Pancreas (tissue), 10 donors: Measurements from ENCODE around the gene ZDHHC18. TPM values are rescaled to one million over a fixed set of nuclear protein-coding genes. Genes with fewer than 3 reads are reported as not detected.

Experiments
- ATAC-seq, 4 donors: fragments of 200-7000 bp; cut with Tn5 transposase; one replicate each; pipeline versions ENCODE4 v1.8.0 to v1.9.1; 2020; ENCODE audit warnings: mild to moderate bottlenecking in 4 of 4, moderate library complexity in 4 of 4
- DNase-seq, 6 donors: peaks; one replicate each; pipeline ENCODE4 v3.0.0-alpha.2; 2020
- FAIRE-seq: peaks from 2 replicates; lab custom pipeline; 2012; peaks lifted over from hg19 to GRCh38; lab: Jason Lieb, UNC
- H3K27ac ChIP-seq, 4 donors: fragments of 200-600 bp; sonication (generic); 1 replicate in 3 of 4; 2 replicates in 1 of 4; pipeline versions ENCODE4 v1.5.0 to v1.8.0; 2020
- H3K27me3 ChIP-seq, 4 donors: fragments of 200-600 bp; one replicate each; pipeline ENCODE4 v1.8.0; 2021
- H3K36me3 ChIP-seq, 3 donors: fragments of 200-600 bp; sonication (generic) in 1 of 3; one replicate each; pipeline versions ENCODE4 v1.5.0 to v1.8.0; 2020 to 2021
- H3K4me1 ChIP-seq, 3 donors: fragments of 200-600 bp; one replicate each; pipeline ENCODE4 v1.8.0; 2021
- H3K4me3 ChIP-seq, 4 donors: fragments of 200-600 bp; sonication (generic) in 2 of 4; one replicate each; pipeline versions ENCODE4 v1.5.0 to v1.8.0; 2020 to 2021
- H3K9me3 ChIP-seq, 4 donors: fragments of 200-600 bp; one replicate each; pipeline ENCODE4 v1.8.0; 2021
- WGBS, 2 donors: extraction: QIAGEN DNeasy Blood & Tissue Kit; methylation state at CpG; one replicate each; pipeline ENCODE4 v1.1.7; 2013; 5-methylcytosine and 5-hydroxymethylcytosine counted together
- intact Hi-C, 3 donors: fragments of 100-400 bp; cut with DNase I; formaldehyde crosslinking; loops; one replicate each; pipeline versions ENCODE4 v1.11.1 to v1.14.2; 2022
- polyA plus RNA-seq, 2 donors: library from polyadenylated mRNA; stranded (reverse); fragments of 200-250 nt; gene quantifications; one replicate each; pipeline ENCODE4 v1.2.3, GENCODE V29; 2013
- total RNA-seq, 6 donors: library from RNA; stranded (reverse); fragmentation: NEBNext Ultra II Directional in 4 of 6; extraction: Animal tissue kit (Norgen Biotek cat#: 25700) in 4 of 6; gene quantifications; one replicate each; pipeline versions ENCODE4 v1.2.1 to v1.2.4, GENCODE V29; 2021 to 2023
- TF ChIP-seq, protein P1 (sequence below), 4 donors: fragments of 200-600 bp; sonication (generic) in 3 of 4; IDR thresholded peaks; one replicate each; pipeline versions ENCODE4 v1.5.0 to v1.8.0; 2021; ENCODE audit warnings: antibody characterized with exemption in 4 of 4
- donor health status: healthy with polysubstance abuse.
- donor health status: DM: no; HTN: no; CAD: no; lungs with moderate emphysema.
- donor health status: DM: no; HTN: no; CAD: no.
- donor health status: control.
- donor health status: control.
- donor health status: Bipolar disorder and iron deficiency.
- donor health status: DM: yes; HTN: yes; CAD: no.
- donor health status: DM: no; HTN: no; CAD: no.
- donor health status: DM: no; HTN: no; CAD: no.
- donor health status: DM: yes; HTN: yes; CAD: no.

ZDHHC18 gene
- total and polyA plus RNA-seq, 8 donors = 3.4 to 9.9 (median 6.0) TPM

DNA sequence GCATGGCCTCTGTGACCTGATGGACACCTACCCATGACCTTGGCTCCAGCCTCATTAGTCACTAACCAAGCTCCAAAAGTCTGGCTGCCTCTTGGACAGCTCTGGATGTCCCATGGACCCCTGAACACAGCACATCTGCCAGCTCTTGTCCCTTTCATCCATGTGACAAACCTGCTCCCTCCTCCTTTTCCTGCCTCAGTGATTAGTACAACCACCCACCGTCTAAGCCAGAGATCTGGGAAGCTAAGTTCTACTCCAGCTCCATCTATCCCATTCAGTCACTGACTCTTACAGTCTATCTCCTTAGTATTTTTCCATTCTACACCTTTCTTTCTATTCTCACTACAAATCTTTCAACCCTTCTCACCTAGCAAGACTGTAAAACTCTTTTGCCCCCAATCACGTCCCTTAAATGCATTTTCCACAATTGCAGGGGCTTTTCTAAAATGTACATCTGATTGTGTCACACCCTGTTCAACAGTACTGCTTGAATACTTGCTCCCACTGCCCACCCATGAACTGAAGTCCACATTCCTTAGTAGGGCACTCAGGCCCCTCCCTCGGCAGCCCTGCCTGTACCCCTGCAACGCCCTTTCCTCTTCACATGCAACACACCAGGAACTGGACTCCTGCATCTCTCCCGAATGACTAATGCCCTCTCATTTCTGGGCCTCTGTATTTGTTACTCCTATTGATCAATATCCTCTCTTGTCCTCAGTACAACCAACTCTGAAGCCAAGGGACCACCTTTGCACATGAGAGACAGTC lies 56.4 kb downstream of the ZDHHC18 start:
- no peak for ATAC-seq

DNA sequence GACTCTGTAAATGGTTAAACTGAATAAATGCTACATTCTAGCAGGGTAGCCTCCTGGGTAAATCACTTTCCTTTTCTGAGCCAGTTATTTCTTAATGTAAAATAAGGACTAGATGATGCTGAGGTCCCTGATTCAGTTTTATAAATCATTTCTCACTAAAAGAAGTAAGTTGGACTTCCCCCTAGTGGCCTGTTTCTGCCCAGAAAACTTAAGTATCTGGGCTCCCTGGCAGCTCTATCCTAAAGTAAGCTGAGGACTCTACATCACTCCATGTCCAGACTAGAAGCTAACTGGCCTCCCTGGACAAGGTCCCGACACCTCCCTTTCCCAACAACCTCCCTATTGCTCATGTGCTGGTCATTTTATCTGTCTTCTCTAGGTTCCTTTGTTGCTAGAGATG lies 60.6 kb downstream of the ZDHHC18 start:
- FAIRE-seq (no peak), DNase-seq (no peak), ATAC-seq (no peak)
- Histone ChIP-seq H3K36me3 (peaks cover 13 to 51% (median 39%) of the 10 kb centered on the region in 3 donors), H3K27me3 (no peaks in the 10 kb centered on the region), H3K27ac (no peak overlapping the region), H3K4me3 (no peak overlapping the region), H3K4me1 (peaks cover 6 to 8% (median 8%) of the 10 kb centered on the region in 3 donors), H3K9me3 (no peaks in the 10 kb centered on the region)
- intact Hi-C loops = no loop called here
- TF ChIP-seq, protein P1, sequence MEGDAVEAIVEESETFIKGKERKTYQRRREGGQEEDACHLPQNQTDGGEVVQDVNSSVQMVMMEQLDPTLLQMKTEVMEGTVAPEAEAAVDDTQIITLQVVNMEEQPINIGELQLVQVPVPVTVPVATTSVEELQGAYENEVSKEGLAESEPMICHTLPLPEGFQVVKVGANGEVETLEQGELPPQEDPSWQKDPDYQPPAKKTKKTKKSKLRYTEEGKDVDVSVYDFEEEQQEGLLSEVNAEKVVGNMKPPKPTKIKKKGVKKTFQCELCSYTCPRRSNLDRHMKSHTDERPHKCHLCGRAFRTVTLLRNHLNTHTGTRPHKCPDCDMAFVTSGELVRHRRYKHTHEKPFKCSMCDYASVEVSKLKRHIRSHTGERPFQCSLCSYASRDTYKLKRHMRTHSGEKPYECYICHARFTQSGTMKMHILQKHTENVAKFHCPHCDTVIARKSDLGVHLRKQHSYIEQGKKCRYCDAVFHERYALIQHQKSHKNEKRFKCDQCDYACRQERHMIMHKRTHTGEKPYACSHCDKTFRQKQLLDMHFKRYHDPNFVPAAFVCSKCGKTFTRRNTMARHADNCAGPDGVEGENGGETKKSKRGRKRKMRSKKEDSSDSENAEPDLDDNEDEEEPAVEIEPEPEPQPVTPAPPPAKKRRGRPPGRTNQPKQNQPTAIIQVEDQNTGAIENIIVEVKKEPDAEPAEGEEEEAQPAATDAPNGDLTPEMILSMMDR (IDR thresholded peaks at IDR 0.05) = peak; percentile 16 to 32 (median 26)
- WGBS, 2 donors = 60 to 73% methylated on average over 1 of the region's 1 CpG

More for the DNA sequence above, 56.4 kb downstream of the ZDHHC18 start:
- TF ChIP-seq, protein P1 (IDR thresholded peaks at IDR 0.05) = no peak
- Histone ChIP-seq H3K27me3 (no peaks in the 10 kb centered on the region), H3K9me3 (no peaks in the 10 kb centered on the region), H3K36me3 (peaks cover 13 to 65% (median 54%) of the 10 kb centered on the region in 3 donors), H3K4me3 (no peak overlapping the region), H3K4me1 (no peaks in the 10 kb centered on the region), H3K27ac (no peak overlapping the region)
- DNase-seq = no peak
- no peak for FAIRE-seq
- intact Hi-C loops = loop anchor here in 1 of 3 donors (5.0 kb wide), 1 partner anchor 281 kb away; no protein-coding TSS in a partner anchor
- 84 to 93% methylated on average over 5 of the region's 5 CpGs for WGBS, 2 donors

- no peak for FAIRE-seq
- intact Hi-C loops = no loop called here
- peaks cover 5 to 51% (median 28%) of the 10 kb centered on the region in 3 donors for H3K36me3 ChIP-seq
- TF ChIP-seq, protein P1 (IDR thresholded peaks at IDR 0.05) = no peak
- 92 to 95% methylated on average over 1 of the region's 1 CpG for WGBS, 2 donors
- peaks cover 6 to 8% (median 8%) of the 10 kb centered on the region in 3 donors for H3K4me1 ChIP-seq
- ATAC-seq = no peak
- no peak for DNase-seq
- H3K4me3 ChIP-seq = no peak overlapping the region
- no peaks in the 10 kb centered on the region for H3K27me3 ChIP-seq
- no peaks in the 10 kb centered on the region for H3K9me3 ChIP-seq
- no peak overlapping the region for H3K27ac ChIP-seq
Measured at GRCh38 chr1:26888231-26888630, 61.7 kb downstream of the ZDHHC18 start.

DNA sequence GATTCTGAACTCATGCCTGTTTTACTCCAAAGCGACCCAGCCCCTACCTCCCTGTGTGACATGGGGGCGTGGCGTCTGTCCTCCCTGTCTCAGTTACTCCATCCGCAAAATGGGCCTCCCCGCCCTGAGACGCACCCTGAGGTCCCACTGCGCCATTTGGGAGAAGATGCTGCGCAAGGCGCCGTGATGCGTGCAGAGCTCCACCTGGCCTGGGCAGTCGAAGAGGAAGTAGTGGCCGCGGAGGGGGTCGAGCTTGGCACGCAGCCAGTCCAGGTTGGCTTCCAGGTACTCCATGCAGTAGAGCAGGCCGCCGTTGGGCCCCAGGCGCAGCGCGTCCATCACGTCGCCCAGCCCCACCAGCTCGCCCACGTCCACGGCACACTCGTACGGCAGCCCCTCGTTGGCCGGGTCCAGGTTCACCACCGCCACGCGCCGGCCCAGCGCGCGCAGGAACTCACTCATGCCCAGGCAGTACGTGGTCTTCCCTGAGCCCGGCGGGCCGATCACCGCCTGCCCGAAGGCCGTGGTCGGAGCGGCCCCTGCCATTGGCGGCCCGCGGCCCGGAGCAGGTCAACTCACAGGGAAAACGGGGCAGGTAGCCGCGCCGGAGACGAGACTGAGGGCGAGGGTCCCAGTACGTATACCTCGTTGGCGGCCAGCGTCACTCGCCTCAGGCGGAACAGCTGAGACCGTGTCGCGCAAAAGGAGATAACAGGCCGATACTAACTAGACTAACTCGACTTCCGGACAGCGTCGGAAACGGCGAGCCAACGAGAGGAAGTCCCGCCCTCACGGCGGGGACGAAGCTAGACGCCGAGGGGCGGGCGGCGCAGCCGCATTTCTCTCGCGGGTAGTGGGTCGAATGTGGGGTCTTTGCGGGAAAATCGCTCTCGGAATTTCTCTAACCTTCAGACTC lies 63.3 kb downstream of the ZDHHC18 start, which contains the start of gene GPN2:
GPN2 (minus strand) TSS at position 733 of the 916 bp plus-strand sequence; CDS start at position 546, 187 bp downstream.
- 1% methylated on average over 89 of the region's 89 CpGs for WGBS, 2 donors
- Histone ChIP-seq H3K4me1 (peaks cover 6 to 8% (median 8%) of the 10 kb centered on the region in 3 donors), H3K27me3 (no peaks in the 10 kb centered on the region), H3K27ac (peak within 1 kb of the TSS; percentile 83 to 96 (median 88)), H3K4me3 (peak within 1 kb of the TSS; percentile 82 to 97 (median 94)), H3K36me3 (peaks cover 5 to 35% (median 13%) of the 10 kb centered on the region in 3 donors), H3K9me3 (no peaks in the 10 kb centered on the region)
- TF ChIP-seq, protein P1 (IDR thresholded peaks at IDR 0.05) = no peak
- peak; percentile 77 to 91 (median 79) for DNase-seq
- ATAC-seq = peak; percentile 96 to 97 (median 96)
- FAIRE-seq = no peak
- intact Hi-C loops = no loop called here
